ENCODE data around the gene COL4A5.

COL4A5 gene

GRCh38 chrX:108601276-108601675 lies 161.6 kb downstream of the COL4A5 start:
- no peaks in the 10 kb centered on the region for H3K9me3 ChIP-seq (ENCODE audit: low read length)
- H3K27me3 ChIP-seq (ENCODE audit: insufficient read depth, low read length) = no peaks in the 10 kb centered on the region
- peaks cover 3% of the 10 kb centered on the region for H3K36me3 ChIP-seq (ENCODE audit: insufficient read depth, low read length)
- no peak overlapping the region for H3K4me3 ChIP-seq (ENCODE audit: low read length)
- H2AFZ ChIP-seq (ENCODE audit: low read depth, low read length) = no peak overlapping the region
- no peaks in the 10 kb centered on the region for H3K4me1 ChIP-seq (ENCODE audit: insufficient read depth, low read length)

GRCh38 chrX:108610141-108610540 lies 170.5 kb downstream of the COL4A5 start:
- Histone ChIP-seq H2AFZ (ENCODE audit: low read depth, low read length) (no peak overlapping the region), H3K9me3 (ENCODE audit: low read length) (peaks cover 3% of the 10 kb centered on the region), H3K36me3 (ENCODE audit: insufficient read depth, low read length) (no peaks in the 10 kb centered on the region), H3K27me3 (ENCODE audit: insufficient read depth, low read length) (no peaks in the 10 kb centered on the region), H3K4me3 (ENCODE audit: low read length) (no peak overlapping the region), H3K4me1 (ENCODE audit: insufficient read depth, low read length) (no peaks in the 10 kb centered on the region)

GRCh38 chrX:108614616-108615015 lies 175.0 kb downstream of the COL4A5 start:
- Histone ChIP-seq H3K36me3 (ENCODE audit: insufficient read depth, low read length) (no peaks in the 10 kb centered on the region), H3K4me3 (ENCODE audit: low read length) (no peak overlapping the region), H3K27me3 (ENCODE audit: insufficient read depth, low read length) (no peaks in the 10 kb centered on the region), H3K9me3 (ENCODE audit: low read length) (no peaks in the 10 kb centered on the region), H3K4me1 (ENCODE audit: insufficient read depth, low read length) (no peaks in the 10 kb centered on the region), H2AFZ (ENCODE audit: low read depth, low read length) (no peak overlapping the region)

- no peaks in the 10 kb centered on the region for H3K4me1 ChIP-seq (ENCODE audit: insufficient read depth, low read length)
- H3K36me3 ChIP-seq (ENCODE audit: insufficient read depth, low read length) = no peaks in the 10 kb centered on the region
Measured at GRCh38 chrX:108640817-108641216, 201.2 kb downstream of the COL4A5 start.

GRCh38 chrX:108641589-108642272 lies 202.1 kb downstream of the COL4A5 start:
- H3K36me3 ChIP-seq (ENCODE audit: insufficient read depth, low read length) = no peaks in the 10 kb centered on the region
- H3K9me3 ChIP-seq (ENCODE audit: low read length) = no peaks in the 10 kb centered on the region
- H3K27me3 ChIP-seq (ENCODE audit: insufficient read depth, low read length) = no peaks in the 10 kb centered on the region
- H3K4me1 ChIP-seq (ENCODE audit: insufficient read depth, low read length) = no peaks in the 10 kb centered on the region
- H2AFZ ChIP-seq (ENCODE audit: low read depth, low read length) = no peak overlapping the region
- H3K4me3 ChIP-seq (ENCODE audit: low read length) = no peak overlapping the region

More at GRCh38 chrX:108640817-108641216, 201.2 kb downstream of the COL4A5 start:
- Histone ChIP-seq H3K9me3 (ENCODE audit: low read length) (no peaks in the 10 kb centered on the region), H3K4me3 (ENCODE audit: low read length) (no peak overlapping the region), H3K27me3 (ENCODE audit: insufficient read depth, low read length) (no peaks in the 10 kb centered on the region), H2AFZ (ENCODE audit: low read depth, low read length) (no peak overlapping the region)

GRCh38 chrX:108642273-108642628 lies 202.6 kb downstream of the COL4A5 start:
- no peak overlapping the region for H2AFZ ChIP-seq (ENCODE audit: low read depth, low read length)
- H3K4me1 ChIP-seq (ENCODE audit: insufficient read depth, low read length) = no peaks in the 10 kb centered on the region
- H3K9me3 ChIP-seq (ENCODE audit: low read length) = no peaks in the 10 kb centered on the region
- no peaks in the 10 kb centered on the region for H3K27me3 ChIP-seq (ENCODE audit: insufficient read depth, low read length)
- no peaks in the 10 kb centered on the region for H3K36me3 ChIP-seq (ENCODE audit: insufficient read depth, low read length)
- H3K4me3 ChIP-seq (ENCODE audit: low read length) = no peak overlapping the region

GRCh38 chrX:108664701-108665100 lies 225.1 kb downstream of the COL4A5 start:
- Histone ChIP-seq H3K4me3 (ENCODE audit: low read length) (no peak overlapping the region), H3K4me1 (ENCODE audit: insufficient read depth, low read length) (no peaks in the 10 kb centered on the region), H3K9me3 (ENCODE audit: low read length) (no peaks in the 10 kb centered on the region), H3K36me3 (ENCODE audit: insufficient read depth, low read length) (no peaks in the 10 kb centered on the region), H2AFZ (ENCODE audit: low read depth, low read length) (no peak overlapping the region), H3K27me3 (ENCODE audit: insufficient read depth, low read length) (no peaks in the 10 kb centered on the region)

- Histone ChIP-seq H3K27me3 (ENCODE audit: insufficient read depth, low read length) (no peaks in the 10 kb centered on the region), H3K4me3 (ENCODE audit: low read length) (no peak overlapping the region), H2AFZ (ENCODE audit: low read depth, low read length) (no peak overlapping the region), H3K4me1 (ENCODE audit: insufficient read depth, low read length) (no peaks in the 10 kb centered on the region), H3K36me3 (ENCODE audit: insufficient read depth, low read length) (no peaks in the 10 kb centered on the region), H3K9me3 (ENCODE audit: low read length) (no peaks in the 10 kb centered on the region)
Measured at GRCh38 chrX:108666101-108666500, 226.5 kb downstream of the COL4A5 start.

- no peak overlapping the region for H2AFZ ChIP-seq (ENCODE audit: low read depth, low read length)
- H3K36me3 ChIP-seq (ENCODE audit: insufficient read depth, low read length) = no peaks in the 10 kb centered on the region
- no peaks in the 10 kb centered on the region for H3K4me1 ChIP-seq (ENCODE audit: insufficient read depth, low read length)
- H3K9me3 ChIP-seq (ENCODE audit: low read length) = no peaks in the 10 kb centered on the region
- no peaks in the 10 kb centered on the region for H3K27me3 ChIP-seq (ENCODE audit: insufficient read depth, low read length)
- H3K4me3 ChIP-seq (ENCODE audit: low read length) = no peak overlapping the region
Measured at GRCh38 chrX:108671526-108671925, 231.9 kb downstream of the COL4A5 start.

GRCh38 chrX:108696690-108697089 lies 257.1 kb downstream of the COL4A5 start:
- H3K36me3 ChIP-seq (ENCODE audit: insufficient read depth, low read length) = peaks cover 2% of the 10 kb centered on the region
- no peaks in the 10 kb centered on the region for H3K4me1 ChIP-seq (ENCODE audit: insufficient read depth, low read length)
- H3K27me3 ChIP-seq (ENCODE audit: insufficient read depth, low read length) = no peaks in the 10 kb centered on the region
- H3K4me3 ChIP-seq (ENCODE audit: low read length) = no peak overlapping the region
- no peak overlapping the region for H2AFZ ChIP-seq (ENCODE audit: low read depth, low read length)
- no peaks in the 10 kb centered on the region for H3K9me3 ChIP-seq (ENCODE audit: low read length)

GRCh38 chrX:108699368-108699767 lies 259.7 kb downstream of the COL4A5 start:
- Histone ChIP-seq H3K9me3 (ENCODE audit: low read length) (no peaks in the 10 kb centered on the region), H3K4me1 (ENCODE audit: insufficient read depth, low read length) (no peaks in the 10 kb centered on the region), H3K27me3 (ENCODE audit: insufficient read depth, low read length) (no peaks in the 10 kb centered on the region), H3K4me3 (ENCODE audit: low read length) (no peak overlapping the region), H3K36me3 (ENCODE audit: insufficient read depth, low read length) (no peaks in the 10 kb centered on the region), H2AFZ (ENCODE audit: low read depth, low read length) (no peak overlapping the region)

GRCh38 chrX:108701633-108702032 lies 262.0 kb downstream of the COL4A5 start:
- Histone ChIP-seq H2AFZ (ENCODE audit: low read depth, low read length) (no peak overlapping the region), H3K9me3 (ENCODE audit: low read length) (no peaks in the 10 kb centered on the region), H3K4me1 (ENCODE audit: insufficient read depth, low read length) (no peaks in the 10 kb centered on the region), H3K27me3 (ENCODE audit: insufficient read depth, low read length) (no peaks in the 10 kb centered on the region), H3K36me3 (ENCODE audit: insufficient read depth, low read length) (no peaks in the 10 kb centered on the region), H3K4me3 (ENCODE audit: low read length) (no peak overlapping the region)

- Histone ChIP-seq H3K36me3 (ENCODE audit: insufficient read depth, low read length) (no peaks in the 10 kb centered on the region), H3K4me3 (ENCODE audit: low read length) (no peak overlapping the region), H3K27me3 (ENCODE audit: insufficient read depth, low read length) (no peaks in the 10 kb centered on the region), H2AFZ (ENCODE audit: low read depth, low read length) (no peak overlapping the region), H3K9me3 (ENCODE audit: low read length) (no peaks in the 10 kb centered on the region), H3K4me1 (ENCODE audit: insufficient read depth, low read length) (no peaks in the 10 kb centered on the region)
Measured at GRCh38 chrX:108702530-108702929, 262.9 kb downstream of the COL4A5 start.

- no peaks in the 10 kb centered on the region for H3K27me3 ChIP-seq (ENCODE audit: insufficient read depth, low read length)
- no peaks in the 10 kb centered on the region for H3K4me1 ChIP-seq (ENCODE audit: insufficient read depth, low read length)
- H3K36me3 ChIP-seq (ENCODE audit: insufficient read depth, low read length) = no peaks in the 10 kb centered on the region
- H2AFZ ChIP-seq (ENCODE audit: low read depth, low read length) = no peak overlapping the region
- no peaks in the 10 kb centered on the region for H3K9me3 ChIP-seq (ENCODE audit: low read length)
- no peak overlapping the region for H3K4me3 ChIP-seq (ENCODE audit: low read length)
Measured at GRCh38 chrX:108704839-108705238, 265.2 kb downstream of the COL4A5 start.
